GM06990 (cell line): ENCODE data around the gene ZNF785.

Source experiments
- DNase-seq: peaks from one replicate; pipeline ENCODE4 v3.0.0-alpha.2; 2011; ENCODE audit not compliant: insufficient read length; ENCODE audit errors: extremely low read depth
- H3K27me3 ChIP-seq: replicated peaks from 2 replicates; pipeline ENCODE4 v1.6.0; 2011; ENCODE audit warnings: low read length; ENCODE audit not compliant: control insufficient read depth, insufficient read depth
- H3K36me3 ChIP-seq: 2 replicates; pipeline ENCODE4 v1.5.1; 2011; ENCODE audit warnings: low read length; ENCODE audit not compliant: control insufficient read depth, insufficient read depth
- H3K4me3 ChIP-seq: replicated peaks from 2 replicates; pipeline ENCODE4 v1.5.1; 2011; ENCODE audit warnings: low read depth, mild to moderate bottlenecking, control low read depth, low read length
- CTCF ChIP-seq: IDR thresholded peaks from 2 replicates; pipeline ENCODE4 v1.5.1; 2011; ENCODE audit warnings: low read length, control low read depth, mild to moderate bottlenecking, inconsistent platforms; ENCODE audit not compliant: insufficient read depth, poor library complexity, severe bottlenecking

Gene ZNF785

GRCh38 chr16:30623536-30624283 lies 38.2 kb upstream of the ZNF785 start:
- Histone ChIP-seq H3K36me3 (no peaks in the 10 kb centered on the region), H3K4me3 (no peak overlapping the region), H3K27me3 (no peaks in the 10 kb centered on the region; the same call in 1 of the 2 replicates)
- DNase-seq: no peak
- TF ChIP-seq CTCF: no peak

- TF ChIP-seq CTCF: no peak
- H3K27me3 ChIP-seq: no peaks in the 10 kb centered on the region; the same call in 1 of the 2 replicates
- H3K36me3 ChIP-seq: no peaks in the 10 kb centered on the region
- no peak for DNase-seq
- H3K4me3 ChIP-seq: no peak overlapping the region
Observed at GRCh38 chr16:30622455-30623032, 37.0 kb upstream of the ZNF785 start.

- no peak for TF ChIP-seq CTCF
- H3K4me3 ChIP-seq: no peak overlapping the region
- no peaks in the 10 kb centered on the region; the same call in 1 of the 2 replicates for H3K27me3 ChIP-seq
- no peaks in the 10 kb centered on the region for H3K36me3 ChIP-seq
- no peak for DNase-seq
Observed at GRCh38 chr16:30621765-30622164, 36.3 kb upstream of the ZNF785 start.

- Histone ChIP-seq H3K27me3 (no peaks in the 10 kb centered on the region; the same call in 1 of the 2 replicates), H3K36me3 (no peaks in the 10 kb centered on the region), H3K4me3 (no peak overlapping the region)
- no peak for DNase-seq
- TF ChIP-seq CTCF: no peak
Observed at GRCh38 chr16:30620169-30620568, 34.7 kb upstream of the ZNF785 start.

- no peak for DNase-seq
- no peaks in the 10 kb centered on the region for H3K36me3 ChIP-seq
- TF ChIP-seq CTCF: no peak
- H3K4me3 ChIP-seq: no peak overlapping the region
- no peaks in the 10 kb centered on the region; the same call in 1 of the 2 replicates for H3K27me3 ChIP-seq
Observed at GRCh38 chr16:30619638-30620037, 34.1 kb upstream of the ZNF785 start.

- no peak for TF ChIP-seq CTCF
- Histone ChIP-seq H3K27me3 (no peaks in the 10 kb centered on the region; the same call in 1 of the 2 replicates), H3K4me3 (no peak overlapping the region), H3K36me3 (no peaks in the 10 kb centered on the region)
- DNase-seq: no peak
Observed at GRCh38 chr16:30619202-30619601, 33.7 kb upstream of the ZNF785 start.
